HG03457 (cell line): Measurements from ENCODE around the gene PFKP.

ENCODE experiments used
- ATAC-seq: cut with Tn5 transposase; IDR thresholded peaks from one replicate; pipeline ENCODE4 v1.9.1; 2021; ENCODE audit warnings: moderate number of reproducible peaks; ENCODE audit not compliant: unreplicated experiment

PFKP gene

GRCh38 chr10:3110782-3111620 is 43.7 kb downstream of the PFKP start:
- no peak for ATAC-seq

- ATAC-seq: no peak
These were observed 44.3 kb downstream of the PFKP start for GRCh38 chr10:3111621-3112163.

- no peak for ATAC-seq
These were observed 46.0 kb downstream of the PFKP start for GRCh38 chr10:3113343-3113720.

- no peak for ATAC-seq
These were observed 48.3 kb downstream of the PFKP start for GRCh38 chr10:3115685-3116084.

- ATAC-seq: no peak
These were observed 49.3 kb downstream of the PFKP start for GRCh38 chr10:3116508-3117100.

- no peak for ATAC-seq
These were observed 50.1 kb downstream of the PFKP start for GRCh38 chr10:3117486-3117885.

GRCh38 chr10:3118641-3119091 is 51.3 kb downstream of the PFKP start:
- ATAC-seq: no peak

- no peak for ATAC-seq
These were observed 52.6 kb downstream of the PFKP start for GRCh38 chr10:3119796-3120459.

GRCh38 chr10:3122034-3122433 is 54.7 kb downstream of the PFKP start:
- ATAC-seq: no peak

GRCh38 chr10:3122486-3123205 is 55.3 kb downstream of the PFKP start:
- ATAC-seq: no peak

GRCh38 chr10:3123571-3124411 is 56.4 kb downstream of the PFKP start:
- ATAC-seq: no peak

GRCh38 chr10:3124412-3125175 is 57.2 kb downstream of the PFKP start:
- no peak for ATAC-seq

GRCh38 chr10:3125527-3126170 is 58.3 kb downstream of the PFKP start:
- no peak for ATAC-seq

GRCh38 chr10:3126249-3126648 is 58.9 kb downstream of the PFKP start:
- no peak for ATAC-seq

- no peak for ATAC-seq
These were observed 59.5 kb downstream of the PFKP start for GRCh38 chr10:3126741-3127346.

- ATAC-seq: no peak
These were observed 60.6 kb downstream of the PFKP start for GRCh38 chr10:3127921-3128320.

- no peak for ATAC-seq
These were observed 61.2 kb downstream of the PFKP start for GRCh38 chr10:3128379-3129130.
